ENCODE data around the gene ELFN2. TPM values are rescaled to one million over a fixed set of nuclear protein-coding genes. Genes with fewer than 3 reads are reported as not detected.
A peak's percentile ranks its signal among the peaks of the same experiment; 100 is the strongest.
"Not testable (repeated sequence)": the region's sequence is repeated elsewhere in the genome, so short reads cannot be mapped to it uniquely, and the experiment has no call there.

Gene ELFN2
- total RNA-seq, 1 experiment from 2014 or later = 0.02 TPM

DNA sequence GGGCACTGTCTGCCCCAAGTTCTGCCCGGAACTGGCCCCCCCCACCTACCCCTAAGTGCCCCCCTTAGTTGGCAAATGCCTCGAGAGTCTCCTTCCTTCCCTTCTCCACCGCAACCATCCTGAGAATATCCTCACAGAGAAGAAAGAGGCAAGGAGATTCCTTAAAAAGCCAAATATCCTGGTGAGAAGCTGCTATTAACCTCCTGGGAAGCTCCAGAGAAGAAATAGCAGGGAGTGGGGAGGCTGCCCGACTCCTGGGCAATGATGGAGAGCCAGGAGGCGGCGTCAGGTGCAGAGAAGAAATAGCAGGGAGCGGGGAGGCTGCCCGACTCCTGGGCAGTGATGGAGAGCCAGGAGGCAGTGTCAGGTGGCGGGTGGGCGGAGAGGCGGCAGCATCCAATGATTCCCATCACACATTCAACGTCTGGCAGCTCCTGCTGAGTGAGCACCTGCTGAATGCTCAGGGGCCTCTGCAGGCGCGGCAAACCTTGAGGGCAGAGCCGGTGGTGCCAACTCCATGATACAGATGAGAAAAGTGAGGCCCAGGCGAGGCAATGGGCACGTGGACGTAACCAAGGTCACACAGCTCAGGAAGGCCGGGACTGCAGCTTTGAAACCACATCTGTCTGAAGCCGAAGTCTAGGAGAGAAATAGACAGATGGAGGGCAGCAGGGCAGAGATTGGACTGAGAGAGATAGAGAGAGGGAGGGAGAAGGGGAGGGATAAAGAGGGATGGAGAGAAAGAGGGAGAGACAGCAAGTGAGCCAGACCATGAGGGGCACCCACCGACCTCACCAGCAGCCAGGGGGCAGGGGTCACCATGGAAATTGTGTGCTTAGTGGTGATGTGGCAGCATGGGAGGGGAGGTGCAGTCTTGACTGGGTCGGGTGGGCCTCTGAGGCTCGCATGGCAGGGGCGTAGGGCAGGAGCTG lies 86.7 kb downstream of the ELFN2 start:
- no peak for DNase-seq (ENCODE audit: extremely low read depth, low read depth)

- no peak for DNase-seq (ENCODE audit: extremely low read depth, low read depth)
These were observed 88.6 kb downstream of the ELFN2 start for GRCh38 chr22:37338539-37339246.

GRCh38 chr22:37337204-37337943 lies 89.9 kb downstream of the ELFN2 start:
- DNase-seq (ENCODE audit: extremely low read depth, low read depth) = no peak

- DNase-seq (ENCODE audit: extremely low read depth, low read depth) = no peak
These were observed 90.7 kb downstream of the ELFN2 start for GRCh38 chr22:37336579-37336978.

DNA sequence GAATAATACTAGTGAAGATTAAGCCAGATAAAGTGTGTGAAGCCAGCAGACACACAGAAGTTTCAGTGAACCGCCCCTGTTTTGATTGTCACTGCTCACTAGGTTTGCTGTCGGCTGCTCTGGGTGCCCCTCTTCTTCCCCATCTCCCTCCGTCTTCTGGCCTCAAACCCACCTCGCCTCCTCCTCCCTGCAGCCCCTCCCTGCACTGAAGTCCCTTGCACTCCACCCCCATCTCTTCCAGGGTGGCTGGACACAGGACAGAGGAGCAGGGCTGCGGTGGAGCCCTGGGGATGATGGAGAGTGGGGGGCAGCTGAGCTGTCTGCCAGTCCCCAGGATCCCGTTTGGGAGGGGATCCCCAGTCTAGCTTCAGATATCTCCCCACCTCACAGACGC lies 91.5 kb downstream of the ELFN2 start:
- no peak for DNase-seq (ENCODE audit: extremely low read depth, low read depth)

GRCh38 chr22:37334859-37335805 lies 92.1 kb downstream of the ELFN2 start:
- no peak for DNase-seq (ENCODE audit: extremely low read depth, low read depth)

DNA sequence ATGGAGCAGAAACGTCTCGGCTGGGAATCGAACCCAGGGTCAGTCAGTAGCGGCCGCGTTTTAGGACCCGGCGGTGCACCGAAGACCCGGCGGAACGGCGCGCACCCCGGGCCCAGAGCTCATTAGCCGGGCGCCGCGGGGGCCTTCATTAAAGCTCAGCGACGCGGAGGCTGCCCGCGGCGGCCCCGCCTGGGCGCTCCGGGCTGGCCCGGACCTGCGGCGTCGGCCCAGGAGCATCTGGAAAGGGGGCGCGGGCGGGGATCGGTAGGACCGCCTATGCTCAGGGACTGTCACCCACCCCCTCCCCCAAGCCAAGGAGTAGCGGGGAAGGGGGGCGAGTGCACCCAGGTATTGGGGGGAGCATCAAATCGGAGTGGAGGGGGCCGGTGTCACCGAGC lies 92.8 kb downstream of the ELFN2 start:
- no peak for DNase-seq (ENCODE audit: extremely low read depth, low read depth)

GRCh38 chr22:37333724-37334460 lies 93.4 kb downstream of the ELFN2 start:
- DNase-seq (ENCODE audit: extremely low read depth, low read depth) = no peak

DNA sequence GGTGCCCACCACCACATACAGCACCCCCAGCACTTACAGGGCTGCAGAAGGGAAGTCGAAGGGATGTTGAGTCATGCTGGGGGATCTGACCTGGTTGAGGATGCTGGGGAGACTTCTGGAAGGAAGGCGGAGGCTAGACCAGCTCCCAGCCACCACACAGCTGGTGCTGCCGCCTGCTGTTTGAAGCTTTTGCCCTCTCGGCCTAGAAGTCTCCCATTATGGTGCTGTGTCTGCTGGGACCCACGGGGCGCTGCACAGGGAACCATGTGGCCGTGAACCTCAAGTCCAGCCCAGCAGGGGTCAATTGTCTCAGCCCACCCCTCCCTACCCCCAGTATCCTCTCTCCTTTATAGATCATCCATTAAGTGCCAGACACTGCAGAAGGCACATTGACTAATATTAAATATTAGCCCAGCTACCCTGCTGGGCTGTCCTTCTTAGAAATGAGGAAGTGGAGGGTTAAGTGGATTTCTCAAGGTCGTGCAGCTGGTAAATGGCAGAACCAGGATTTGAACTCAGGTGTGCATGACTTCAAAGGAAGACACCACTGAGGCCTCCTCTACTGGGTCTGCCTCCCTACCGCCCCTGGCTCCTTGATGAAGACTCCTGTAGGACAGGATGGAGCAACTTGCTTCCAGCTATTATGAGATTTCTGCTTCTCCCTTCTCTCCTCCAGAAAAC lies 95.3 kb downstream of the ELFN2 start:
- no peak for DNase-seq (ENCODE audit: extremely low read depth, low read depth)

GRCh38 chr22:37331034-37331428 lies 96.2 kb downstream of the ELFN2 start:
- DNase-seq (ENCODE audit: extremely low read depth, low read depth) = no peak

- peak; percentile 65 for DNase-seq (ENCODE audit: extremely low read depth, low read depth)
These were observed 96.9 kb downstream of the ELFN2 start for GRCh38 chr22:37330200-37331033.

GRCh38 chr22:37329238-37330140 lies 97.8 kb downstream of the ELFN2 start:
- no peak for DNase-seq (ENCODE audit: extremely low read depth, low read depth)

DNA sequence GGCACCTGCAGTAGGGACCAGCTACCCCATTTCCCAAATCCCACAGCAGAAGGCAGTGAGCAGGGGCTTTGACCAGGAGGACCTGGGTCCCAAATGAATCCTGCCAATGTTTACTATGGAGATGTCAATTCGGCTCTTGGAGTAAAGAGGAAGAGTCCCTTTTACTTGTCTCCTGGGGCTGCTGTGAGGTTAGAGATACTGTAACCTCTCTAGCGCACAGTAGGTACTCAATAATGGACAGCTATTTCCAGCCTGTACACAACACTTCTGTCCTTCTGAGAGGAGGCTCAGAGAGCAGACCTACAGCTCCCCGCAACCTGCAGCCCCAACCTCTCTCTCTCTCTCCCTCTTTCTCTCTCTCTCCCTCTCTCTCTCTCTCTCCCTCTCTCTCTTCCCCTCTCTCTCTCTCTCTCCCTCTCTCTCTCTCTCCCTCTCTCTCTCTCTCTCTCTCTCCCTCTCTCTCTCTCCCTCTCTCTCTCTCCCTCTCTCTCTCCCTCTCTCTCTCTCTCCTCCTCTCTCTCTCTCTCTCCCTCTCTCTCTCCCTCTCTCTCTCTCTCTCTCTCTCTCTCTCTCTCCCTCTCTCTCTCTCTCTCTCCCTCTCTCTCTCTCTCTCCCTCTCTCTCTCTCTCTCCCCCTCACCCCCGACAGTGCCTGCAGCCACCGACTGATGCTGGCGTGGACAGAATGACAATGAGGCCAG lies 98.6 kb downstream of the ELFN2 start:
- not testable (repeated sequence) for DNase-seq (ENCODE audit: extremely low read depth, low read depth)

DNA sequence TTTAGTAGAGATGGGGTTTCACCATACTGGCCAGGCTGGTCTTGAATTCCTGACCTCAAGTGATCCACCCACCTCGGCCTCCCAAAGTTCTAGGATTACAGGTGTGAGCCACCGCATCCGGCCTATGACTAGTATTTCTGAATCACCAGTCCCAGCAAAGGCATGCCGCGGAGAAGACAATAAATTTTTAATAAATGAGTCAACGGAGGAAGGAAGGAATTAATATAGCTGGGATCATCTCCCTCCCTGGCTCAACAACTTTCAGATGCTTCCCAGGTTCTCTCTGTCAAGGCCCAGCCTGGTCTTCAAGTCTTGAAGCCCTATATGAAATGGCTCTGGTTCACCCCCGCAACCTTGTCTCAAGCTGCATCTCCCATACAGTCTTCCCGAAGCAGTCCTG lies 99.3 kb downstream of the ELFN2 start:
- no peak for DNase-seq (ENCODE audit: extremely low read depth, low read depth)

- no peak for DNase-seq (ENCODE audit: extremely low read depth, low read depth)
These were observed 100.6 kb downstream of the ELFN2 start for GRCh38 chr22:37326726-37327125.

DNA sequence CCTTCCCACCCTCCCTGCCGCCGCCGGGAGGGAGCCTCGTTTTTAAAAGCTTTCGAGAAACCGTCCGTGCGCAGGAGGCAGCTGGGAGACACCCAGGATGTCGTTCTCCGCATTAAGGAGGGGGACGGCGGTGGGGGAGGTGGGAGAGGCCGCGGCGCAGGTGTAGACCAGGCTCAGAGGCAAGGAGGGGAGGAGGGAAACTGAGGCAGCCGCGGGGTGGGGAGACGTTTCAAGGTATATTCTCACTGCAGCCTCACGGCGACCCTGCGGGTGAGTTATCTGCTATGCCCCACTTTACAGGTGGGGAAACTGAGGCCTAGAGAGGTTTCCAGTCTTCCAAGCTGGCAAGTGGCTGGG lies 102.3 kb downstream of the ELFN2 start:
- no peak for DNase-seq (ENCODE audit: extremely low read depth, low read depth)
